Amygdala (tissue), 56 donors: ENCODE measurements around the gene C16orf90.

Experiments
- DNase-seq, 56 donors: peaks; one replicate each; lab custom pipeline; 2025; lab: John Stamatoyannopoulos, UW

C16orf90 gene

DNA sequence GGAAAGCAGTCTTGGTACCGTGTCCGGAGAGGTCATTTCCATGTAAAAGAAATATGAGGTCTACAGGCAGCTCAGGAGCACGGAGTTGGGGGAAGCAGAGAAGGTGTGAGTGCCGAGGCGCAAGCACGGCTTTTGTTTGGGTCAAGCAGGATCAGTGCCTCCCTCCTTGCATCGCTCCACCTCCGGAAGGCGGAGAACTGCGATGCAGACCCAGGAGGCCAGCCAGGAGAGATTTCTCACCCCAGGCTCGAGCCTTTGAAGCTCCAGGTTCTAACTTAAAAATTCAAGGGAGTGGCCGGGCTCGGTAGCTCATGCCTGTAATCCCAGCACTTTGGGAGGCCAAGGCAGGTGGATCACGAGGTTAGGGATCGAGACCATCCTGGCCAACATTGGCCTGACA, 26.8 kb downstream of the C16orf90 start:
- no peak for DNase-seq

DNA sequence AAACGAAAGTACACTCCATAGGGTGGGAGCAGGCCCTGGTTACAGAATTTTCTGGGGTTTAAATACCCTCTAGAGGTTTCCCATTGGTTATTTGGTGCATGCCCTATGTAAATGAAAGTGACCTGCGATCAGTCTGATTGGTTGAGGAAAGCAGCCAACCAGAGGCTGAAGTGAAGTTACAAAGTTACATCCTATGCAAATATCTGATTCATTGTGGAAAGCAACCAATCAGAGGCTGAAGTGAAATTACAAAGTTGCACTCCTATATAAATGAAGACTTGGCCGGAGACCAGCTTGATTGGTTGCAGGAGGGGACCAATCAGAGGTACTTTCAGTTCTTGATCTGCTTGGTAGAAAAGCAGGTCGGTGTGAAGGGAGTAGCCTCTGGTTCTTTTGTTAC, 27.4 kb downstream of the C16orf90 start:
- DNase-seq, result no peak

DNA sequence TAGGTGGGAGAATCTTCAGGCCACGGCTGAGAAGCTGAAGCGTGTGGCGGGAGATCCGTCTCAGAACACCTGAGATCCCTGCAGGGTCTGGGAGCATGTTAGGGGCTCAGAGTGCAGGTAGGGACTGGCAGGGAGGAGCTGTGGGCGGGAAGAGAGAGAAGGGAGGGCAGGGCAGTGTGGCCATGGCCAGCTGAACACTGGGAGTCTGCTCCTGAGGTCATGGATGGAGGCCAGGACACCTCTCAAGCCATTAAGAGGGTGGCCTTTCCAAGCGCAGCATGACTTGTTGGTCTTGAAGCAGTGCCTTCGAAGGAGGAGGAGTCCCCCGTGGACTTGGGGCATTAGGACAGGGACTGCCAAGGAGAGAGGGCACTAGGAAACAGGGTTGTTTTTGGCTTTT, 28.1 kb downstream of the C16orf90 start:
- no peak for DNase-seq

DNA sequence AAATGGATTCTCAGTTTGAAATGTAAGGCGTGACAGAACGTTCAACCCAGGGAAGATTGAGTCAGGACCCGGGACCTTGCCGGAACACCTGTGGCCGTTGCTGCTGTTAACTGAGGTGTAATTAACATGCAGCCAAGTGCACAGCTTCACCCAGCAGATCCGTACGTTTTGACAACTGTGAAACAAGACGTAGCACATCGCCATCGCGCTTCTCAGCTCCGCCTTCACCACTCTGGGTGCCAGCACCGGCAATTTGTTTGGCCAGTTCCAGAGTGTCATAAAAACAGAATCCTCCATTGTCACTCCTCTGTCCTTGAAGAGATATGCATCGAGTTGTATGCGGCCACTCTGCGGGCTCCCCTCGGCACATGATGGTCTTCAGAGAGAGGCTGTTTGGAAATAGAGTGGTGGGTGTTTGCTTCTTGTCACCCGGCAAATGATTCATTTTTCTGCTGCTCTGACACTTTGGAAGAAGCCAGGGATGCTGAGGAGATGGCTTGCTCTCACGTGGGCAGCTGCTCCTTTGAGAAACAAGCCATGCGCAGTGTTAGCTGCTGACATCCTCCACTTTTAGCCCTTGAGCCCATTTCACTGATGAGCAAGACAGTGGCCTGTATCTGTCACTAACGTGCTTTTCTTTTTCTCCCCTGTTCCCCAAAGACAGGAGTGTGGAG, 29.2 kb downstream of the C16orf90 start:
- DNase-seq, result peak in 2 of 56 donors; percentile 5 to 45

DNA sequence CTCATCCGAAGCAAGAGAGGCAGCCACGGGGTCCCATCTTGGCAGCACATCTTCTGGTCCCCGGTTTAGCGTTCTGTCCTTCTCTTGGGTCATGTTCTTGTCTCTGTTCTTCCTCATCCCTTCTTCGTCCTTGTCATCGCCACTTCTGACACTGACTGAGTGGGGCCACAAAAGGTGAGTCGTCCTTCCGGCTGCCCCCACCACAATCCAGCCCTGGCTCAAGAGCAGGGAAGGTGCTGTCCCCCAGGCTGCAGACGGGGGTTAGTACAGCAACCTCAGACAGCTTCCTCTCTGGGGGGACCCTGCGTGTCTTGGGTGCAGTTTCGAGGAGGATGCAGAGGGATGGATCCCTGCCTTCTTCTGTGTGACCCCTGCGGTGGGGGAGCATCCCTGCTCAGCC, 30.0 kb downstream of the C16orf90 start:
- no peak for DNase-seq

DNA sequence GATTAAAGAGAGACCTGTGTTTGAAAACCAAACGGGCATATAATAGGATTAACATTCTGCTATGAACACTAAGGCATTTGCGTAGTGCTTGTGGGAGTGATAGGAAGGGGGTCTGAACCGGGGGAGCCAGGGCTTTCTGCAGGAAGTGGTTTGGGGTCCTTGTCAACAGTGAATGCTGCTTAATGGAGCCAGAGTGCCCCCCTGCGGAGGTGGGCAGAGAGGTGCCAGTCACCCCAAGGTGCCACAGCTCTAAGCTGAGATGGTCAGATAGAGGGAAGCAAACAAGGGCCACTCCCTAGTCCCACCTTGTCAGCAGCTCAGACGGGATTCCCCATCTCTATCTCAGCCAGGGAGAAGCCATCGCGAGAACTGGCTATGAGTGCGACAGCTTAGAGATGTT, 34.1 kb downstream of the C16orf90 start:
- no peak for DNase-seq

DNA sequence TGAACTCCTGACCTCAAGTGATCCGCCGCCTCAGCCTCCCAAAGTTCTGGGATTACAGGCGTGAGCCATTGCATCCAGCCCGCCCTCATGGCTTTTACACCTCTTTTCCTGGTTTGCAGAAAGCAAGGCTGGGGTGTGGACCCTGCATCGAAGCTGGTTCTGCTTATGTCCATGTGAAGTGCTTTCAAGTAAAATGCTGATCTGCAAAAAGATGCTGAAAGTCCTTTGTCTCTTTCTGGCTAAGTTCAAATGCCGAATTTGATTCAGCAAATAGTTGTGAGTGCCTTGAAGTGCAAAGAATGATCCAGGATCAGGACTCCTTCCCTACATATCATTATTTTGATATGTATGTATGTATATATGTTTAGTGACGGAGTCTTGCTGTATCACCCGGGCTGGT, 34.7 kb downstream of the C16orf90 start:
- DNase-seq, result no peak

DNA sequence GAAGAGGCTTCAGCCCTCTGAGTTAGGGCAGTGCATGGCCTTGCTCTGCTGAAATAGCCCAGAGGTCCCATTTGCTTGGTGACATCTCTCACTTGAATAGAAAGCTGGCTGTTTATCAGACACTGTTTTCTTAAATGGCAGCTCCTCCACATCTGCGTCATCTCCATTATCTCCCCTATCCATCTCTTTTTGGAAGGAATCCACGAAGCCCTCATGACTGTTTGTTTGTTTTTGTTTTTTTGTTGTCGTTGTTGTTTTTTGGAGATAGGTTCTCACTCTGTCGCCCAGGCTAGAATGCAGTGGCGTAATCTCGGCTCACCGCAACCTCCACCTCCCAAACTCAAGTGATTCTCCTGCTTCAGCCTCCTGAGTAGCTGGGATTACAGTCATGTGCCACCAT, 35.2 kb downstream of the C16orf90 start:
- no peak for DNase-seq

DNA sequence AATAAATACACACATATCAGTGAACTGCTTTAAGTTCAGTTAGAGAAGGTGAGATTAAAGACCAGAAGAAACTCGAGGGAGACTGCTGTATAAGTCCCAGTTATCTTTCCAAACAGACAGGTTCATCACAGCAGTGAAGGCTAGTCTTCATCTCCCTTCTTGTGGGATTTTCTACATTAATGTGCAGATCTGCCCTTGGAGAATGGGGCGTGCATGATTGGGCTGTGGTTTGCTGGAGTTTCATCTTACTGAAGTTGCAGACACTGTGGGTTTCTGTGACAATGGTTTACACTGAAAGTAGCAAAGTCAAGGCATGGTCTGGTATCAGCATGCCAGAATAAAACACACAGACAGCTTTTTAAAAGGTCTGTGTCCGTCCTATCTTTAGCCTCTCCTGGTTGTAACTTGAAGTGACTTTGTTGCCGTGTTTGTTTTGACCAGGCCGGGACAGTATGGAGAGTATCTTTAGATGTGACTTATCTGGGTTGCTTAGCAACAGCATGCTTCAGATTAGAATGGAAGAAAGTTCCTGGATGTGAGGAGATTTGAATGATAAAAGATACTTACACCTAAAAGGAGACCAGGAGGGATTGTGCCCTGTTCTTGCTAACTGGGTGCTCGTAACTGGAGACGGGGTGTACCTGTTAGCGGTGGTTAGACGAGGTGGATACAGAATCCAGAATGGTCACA, 35.7 kb downstream of the C16orf90 start:
- no peak for DNase-seq

DNA sequence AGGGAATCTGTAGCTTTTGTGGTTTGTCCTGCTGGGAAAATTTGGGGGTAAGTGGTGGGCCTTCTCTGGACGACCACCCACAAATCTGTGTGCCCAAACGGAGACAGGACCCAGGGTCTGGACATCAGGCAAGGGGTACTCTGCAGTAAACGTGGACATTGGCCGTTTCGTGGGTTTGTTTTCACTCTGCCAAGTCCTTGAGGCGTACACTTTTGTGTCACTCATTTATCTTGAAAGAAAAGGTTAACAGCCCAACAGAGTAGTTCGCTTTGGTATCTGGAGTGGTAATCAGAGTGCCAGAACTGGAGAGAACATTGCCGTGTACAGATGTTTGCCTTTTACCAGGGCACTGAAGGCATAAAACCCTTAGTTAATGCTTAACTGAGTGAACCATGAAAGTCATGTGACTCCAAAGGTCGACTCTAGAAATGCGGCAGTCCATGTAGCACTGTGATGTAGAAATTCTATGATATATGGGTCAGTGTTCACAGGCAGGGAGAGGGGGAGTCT, 36.4 kb downstream of the C16orf90 start:
- peak in 1 of 56 donors; percentile 51 for DNase-seq

DNA sequence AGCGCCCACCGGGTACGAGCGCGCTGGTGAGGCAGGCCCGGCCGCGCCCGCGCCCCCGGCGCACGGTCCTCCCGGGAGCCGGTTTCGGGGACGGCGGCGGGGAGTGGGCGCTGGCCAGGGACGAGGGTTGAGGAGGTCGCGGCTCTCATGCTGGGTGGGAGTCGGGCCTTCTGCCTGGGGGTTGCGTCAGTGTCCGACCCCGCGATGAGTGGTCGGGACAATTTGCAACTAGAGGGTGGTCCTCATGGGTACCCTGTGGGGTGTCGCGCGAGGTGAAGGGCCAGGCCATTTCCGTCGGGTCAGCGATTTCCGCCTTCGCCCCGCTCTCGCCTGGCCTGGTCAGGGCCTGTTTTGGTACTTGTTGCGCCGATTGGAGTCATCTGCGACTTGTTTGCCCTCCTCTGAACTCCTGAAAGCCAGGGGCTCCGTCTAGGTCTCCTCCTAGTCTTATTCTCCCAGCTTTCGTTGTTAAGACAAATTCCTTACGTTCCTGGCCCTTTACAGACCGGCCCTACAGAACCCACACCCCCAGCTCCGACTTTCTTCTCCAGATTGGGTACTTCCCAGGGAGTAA, 36.9 kb downstream of the C16orf90 start:
- DNase-seq, result peak in 5 of 56 donors; percentile 13 to 51 (median 34)

DNA sequence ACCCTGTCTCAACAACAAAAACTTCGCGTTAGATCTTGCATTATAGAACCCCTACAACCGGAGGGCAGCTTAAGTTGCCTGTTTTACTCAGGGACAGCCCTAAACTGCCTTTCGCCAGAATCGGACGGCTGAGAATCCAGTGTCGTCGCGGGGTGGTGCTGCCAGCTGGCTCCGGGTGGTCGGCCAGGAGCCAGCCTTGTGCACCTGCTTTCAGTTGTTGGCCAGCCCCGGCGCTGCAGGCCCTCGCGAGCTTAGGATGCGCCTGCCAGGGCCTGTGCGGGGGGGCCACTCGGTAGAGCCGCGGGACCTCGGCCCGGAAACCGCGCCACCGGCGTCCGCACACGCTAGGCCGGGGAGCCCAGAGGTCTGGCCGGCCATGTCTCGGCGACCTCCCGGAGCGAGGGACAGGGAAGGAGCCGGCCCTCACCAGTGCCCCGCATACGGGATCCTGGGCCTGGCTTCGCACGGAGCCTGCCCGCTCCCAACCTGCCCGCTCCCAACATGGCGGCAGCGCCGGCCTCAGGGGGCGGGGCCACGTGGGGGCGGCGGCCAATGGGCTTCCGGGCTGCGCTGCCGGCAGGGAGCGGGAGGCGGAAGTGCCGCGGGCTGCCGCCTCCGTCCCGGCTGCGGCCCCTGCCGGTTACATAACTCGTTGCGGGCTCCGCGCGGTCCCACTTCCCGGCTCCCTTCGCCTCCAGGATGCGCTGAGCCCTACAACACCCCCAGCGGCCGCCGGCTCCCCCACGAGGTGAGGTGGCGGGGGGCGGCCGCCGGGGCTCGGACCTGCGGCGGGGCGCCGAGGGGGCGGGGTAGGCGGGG, 37.6 kb downstream of the C16orf90 start:
- DNase-seq, result peak; percentile 61 to 98 (median 87)

DNA sequence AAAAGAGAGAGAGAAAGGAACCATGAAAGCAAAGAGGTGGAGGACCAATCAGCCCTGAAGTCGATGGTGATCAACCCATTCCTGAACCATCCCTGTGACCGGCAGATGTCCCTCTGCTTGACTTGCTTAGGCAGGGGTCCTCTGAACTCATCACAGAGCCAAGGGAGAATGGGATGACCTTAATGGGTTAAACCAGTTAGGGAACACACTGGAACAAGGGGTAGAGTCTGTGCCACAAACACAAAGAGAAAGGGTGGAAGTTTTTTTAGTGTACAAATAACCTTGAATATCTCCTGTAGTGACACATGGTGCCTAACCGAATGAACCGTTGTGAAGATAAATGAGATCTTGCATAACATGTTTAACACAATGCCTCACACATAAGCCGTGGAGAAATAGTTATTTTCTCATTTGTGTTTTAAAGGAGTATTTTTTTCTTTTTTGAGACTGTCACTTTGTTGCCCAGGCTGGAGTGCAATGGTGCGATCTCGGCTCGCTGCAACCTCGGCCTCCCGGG, 40.6 kb downstream of the C16orf90 start:
- no peak for DNase-seq

DNA sequence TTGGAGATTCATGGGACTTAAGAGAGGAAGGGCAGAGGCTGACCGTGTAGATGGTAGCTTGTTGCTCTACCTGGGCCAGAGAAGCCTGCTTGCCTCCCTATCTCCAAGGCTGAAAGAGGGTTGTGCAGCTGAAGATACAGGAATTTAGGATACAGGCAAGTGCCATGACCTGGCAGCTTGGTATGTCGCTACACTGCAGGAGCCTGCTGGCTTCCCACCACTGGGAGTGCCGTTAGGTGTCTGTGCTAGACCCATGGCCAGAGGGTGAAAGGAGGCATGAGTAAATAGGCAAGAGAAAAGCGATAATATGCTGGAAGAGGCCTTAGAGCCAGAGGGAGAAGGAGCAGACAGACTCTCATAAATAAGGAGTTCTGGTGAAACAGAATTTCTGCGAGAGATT, 41.2 kb downstream of the C16orf90 start:
- no peak for DNase-seq

DNA sequence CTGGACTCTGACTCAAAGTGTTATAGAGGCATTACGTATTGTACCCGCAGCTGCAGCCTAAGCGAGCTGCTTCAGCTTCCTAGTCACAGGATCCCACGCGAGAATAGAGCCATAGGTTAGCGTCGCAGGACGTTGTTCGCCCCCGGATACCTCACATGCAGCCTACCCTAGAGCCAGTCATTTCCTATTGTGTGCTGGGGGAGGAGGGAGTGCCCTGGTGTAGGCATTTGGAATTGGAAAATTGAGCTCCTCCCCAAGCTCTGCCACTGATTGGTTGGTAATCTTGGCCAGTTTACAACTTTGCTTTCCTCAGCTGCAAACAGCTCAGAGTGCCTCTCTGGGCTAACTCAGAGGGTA, 51.3 kb downstream of the C16orf90 start:
- DNase-seq, result peak in 9 of 56 donors; percentile 14 to 34 (median 26)
